ENCODE measurements around the gene ATAD3B.
"Not testable (repeated sequence)": the region's sequence is repeated elsewhere in the genome, so short reads cannot be mapped to it uniquely, and the experiment has no call there.

DNA sequence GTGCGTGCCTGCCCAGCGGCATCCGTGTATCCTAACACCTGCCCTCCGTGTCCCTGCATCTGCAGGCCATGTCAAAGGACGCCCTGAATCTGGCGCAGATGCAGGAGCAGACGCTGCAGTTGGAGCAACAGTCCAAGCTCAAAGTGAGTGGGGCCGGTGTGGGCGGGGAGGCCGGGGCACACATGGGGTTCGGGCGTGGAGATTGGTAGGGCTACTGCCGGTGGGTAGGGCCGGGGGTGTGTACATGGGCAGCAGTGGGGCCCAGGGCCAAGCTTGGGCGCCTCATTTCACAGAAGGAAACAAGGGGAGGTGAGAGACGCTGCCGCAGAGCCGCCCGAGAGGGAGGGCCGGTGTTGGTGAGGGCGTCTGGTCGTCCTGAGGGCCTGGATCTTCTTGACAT is 20.9 kb upstream of the ATAD3B start:
- TF ChIP-seq, protein P1, sequence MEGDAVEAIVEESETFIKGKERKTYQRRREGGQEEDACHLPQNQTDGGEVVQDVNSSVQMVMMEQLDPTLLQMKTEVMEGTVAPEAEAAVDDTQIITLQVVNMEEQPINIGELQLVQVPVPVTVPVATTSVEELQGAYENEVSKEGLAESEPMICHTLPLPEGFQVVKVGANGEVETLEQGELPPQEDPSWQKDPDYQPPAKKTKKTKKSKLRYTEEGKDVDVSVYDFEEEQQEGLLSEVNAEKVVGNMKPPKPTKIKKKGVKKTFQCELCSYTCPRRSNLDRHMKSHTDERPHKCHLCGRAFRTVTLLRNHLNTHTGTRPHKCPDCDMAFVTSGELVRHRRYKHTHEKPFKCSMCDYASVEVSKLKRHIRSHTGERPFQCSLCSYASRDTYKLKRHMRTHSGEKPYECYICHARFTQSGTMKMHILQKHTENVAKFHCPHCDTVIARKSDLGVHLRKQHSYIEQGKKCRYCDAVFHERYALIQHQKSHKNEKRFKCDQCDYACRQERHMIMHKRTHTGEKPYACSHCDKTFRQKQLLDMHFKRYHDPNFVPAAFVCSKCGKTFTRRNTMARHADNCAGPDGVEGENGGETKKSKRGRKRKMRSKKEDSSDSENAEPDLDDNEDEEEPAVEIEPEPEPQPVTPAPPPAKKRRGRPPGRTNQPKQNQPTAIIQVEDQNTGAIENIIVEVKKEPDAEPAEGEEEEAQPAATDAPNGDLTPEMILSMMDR (IDR thresholded peaks at IDR 0.05) = not testable (repeated sequence)
- TF ChIP-seq POLR2AphosphoS5 (IDR thresholded peaks at IDR 0.05) = not testable (repeated sequence)
